ENCODE measurements around the gene CFLAR. TPM values are rescaled to one million over a fixed set of nuclear protein-coding genes. Genes with fewer than 3 reads are reported as not detected.
A peak's percentile ranks its signal among the peaks of the same experiment; 100 is the strongest.

The CFLAR gene
- total and polyA plus RNA-seq, 9 of the 15 experiments (the other 6 are each of a cell fraction or from before 2014, with no cell fraction given) = 27.5 to 102 (median 54.0) TPM

- no peak for TF ChIP-seq HMBOX1 (IDR thresholded peaks at IDR 0.05)
- peak; percentile 65 for TF ChIP-seq POLR2G (IDR thresholded peaks at IDR 0.05; ENCODE audit: low read depth, low read length)
- TF ChIP-seq ZBTB33 (CRISPR knock-in tag; IDR thresholded peaks at IDR 0.05) = no peak
- peak; percentile 47; the same call in 1 of the 2 replicates for TF ChIP-seq RBFOX2 (IDR thresholded peaks at IDR 0.05; ENCODE audit: low read depth, low read length)
- no peak for TF ChIP-seq TEAD1 (CRISPR knock-in tag; IDR thresholded peaks at IDR 0.05)
- no peak for TF ChIP-seq KAT2B (IDR thresholded peaks at IDR 0.05; ENCODE audit: low read depth, low read length)
Observed at GRCh38 chr2:201136889-201137321, 20.9 kb downstream of the CFLAR start (continued).

Measured in K562 (cell line).